Mucosa of rectum (tissue), 2 donors: ENCODE data around the gene ATP11A.

ENCODE experiments used
- H3K27ac ChIP-seq, 2 donors: one replicate each; pipeline ENCODE4 v1.7.0; 2013; ENCODE audit warnings: inconsistent platforms in 2 of 2, low read depth in 2 of 2, low read length in 2 of 2
- H3K27me3 ChIP-seq, 2 donors: one replicate each; pipeline ENCODE4 v1.7.0; 2013; ENCODE audit warnings: low read length in 2 of 2; ENCODE audit not compliant: control insufficient read depth in 2 of 2, insufficient read depth in 2 of 2
- H3K36me3 ChIP-seq, 2 donors: one replicate each; pipeline ENCODE4 v1.7.0; 2013; ENCODE audit warnings: low read length in 2 of 2; ENCODE audit not compliant: control insufficient read depth in 2 of 2, insufficient read depth in 2 of 2
- H3K4me1 ChIP-seq, 2 donors: one replicate each; pipeline ENCODE4 v1.7.0; 2013; ENCODE audit warnings: low read length in 2 of 2, mild to moderate bottlenecking in 1 of 2; ENCODE audit not compliant: control insufficient read depth in 2 of 2, insufficient read depth in 2 of 2
- H3K4me3 ChIP-seq, 2 donors: one replicate each; pipeline ENCODE4 v1.7.0; 2013; ENCODE audit warnings: low read length in 2 of 2
- H3K9ac ChIP-seq, 2 donors: one replicate each; pipeline ENCODE4 v1.7.0; 2013; ENCODE audit warnings: low read length in 2 of 2, low read depth in 1 of 2, mild to moderate bottlenecking in 1 of 2
- H3K9me3 ChIP-seq, 2 donors: one replicate each; pipeline ENCODE4 v1.7.0; 2013; ENCODE audit warnings: low read length in 2 of 2; ENCODE audit not compliant: control insufficient read depth in 2 of 2
- donor health status: healthy.
- donor health status: Normal muscosa, but diverticular disease.

The ATP11A gene

DNA sequence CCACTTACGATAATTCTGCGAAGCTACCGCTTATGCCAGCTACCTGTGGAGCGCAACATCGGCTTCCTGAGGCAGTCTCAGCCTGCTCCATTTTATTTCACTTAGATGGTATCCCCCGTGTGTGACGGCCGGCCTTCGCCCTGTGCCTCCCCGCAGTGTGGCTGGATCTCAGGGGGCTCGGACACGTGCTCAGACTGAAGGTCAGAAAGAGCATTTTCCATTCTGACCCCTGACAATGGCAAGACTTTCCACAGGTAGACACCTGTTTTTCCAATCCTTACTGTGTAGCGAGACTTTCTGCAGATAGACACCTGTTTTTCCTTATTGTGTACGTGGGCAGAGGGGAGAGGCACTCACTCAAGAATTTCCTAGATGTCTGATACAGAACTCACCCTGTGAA lies 52.7 kb downstream of the ATP11A start:
- Histone ChIP-seq H3K4me1 (no peaks in the 10 kb centered on the region), H3K9ac (no peak overlapping the region), H3K27ac (no peak overlapping the region), H3K9me3 (no peaks in the 10 kb centered on the region), H3K36me3 (no peaks in the 10 kb centered on the region), H3K27me3 (no peaks in the 10 kb centered on the region), H3K4me3 (no peak overlapping the region)

DNA sequence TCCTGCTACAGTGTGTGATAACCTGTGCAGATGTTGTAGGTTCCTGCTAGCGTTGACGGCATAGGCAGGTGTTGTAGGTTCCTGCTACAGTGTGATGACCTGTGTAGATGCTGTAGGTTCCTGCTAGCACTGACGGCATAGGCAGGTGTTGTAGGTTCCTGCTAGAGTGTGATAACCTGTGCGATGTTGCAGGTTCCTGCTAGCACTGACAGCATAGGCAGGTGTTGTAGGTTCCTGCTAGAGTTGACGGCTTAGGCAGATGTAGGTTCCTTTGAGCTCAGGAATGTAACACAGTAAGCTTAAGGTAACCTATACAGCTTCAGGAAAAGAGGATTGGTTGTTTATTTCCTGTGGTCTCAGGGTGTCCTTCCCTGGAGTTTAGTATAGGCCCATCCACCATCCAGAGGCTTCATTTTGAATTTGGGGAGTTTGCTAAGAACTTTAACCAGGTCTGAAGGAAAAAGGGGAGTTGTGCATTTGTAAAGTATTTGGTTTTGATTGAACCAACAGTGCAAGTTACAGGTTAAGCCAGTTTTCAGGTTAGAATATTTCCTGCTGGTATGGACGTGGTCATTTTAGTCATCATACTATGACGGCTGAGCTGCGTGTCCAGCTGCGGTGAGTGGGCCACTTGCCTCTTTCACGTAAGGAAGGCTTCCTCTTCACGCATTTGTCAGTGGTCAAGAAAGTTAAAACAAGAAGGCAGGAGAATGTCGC lies 53.8 kb downstream of the ATP11A start:
- Histone ChIP-seq H3K4me1 (no peaks in the 10 kb centered on the region), H3K9ac (no peak overlapping the region), H3K27ac (no peak overlapping the region)

DNA sequence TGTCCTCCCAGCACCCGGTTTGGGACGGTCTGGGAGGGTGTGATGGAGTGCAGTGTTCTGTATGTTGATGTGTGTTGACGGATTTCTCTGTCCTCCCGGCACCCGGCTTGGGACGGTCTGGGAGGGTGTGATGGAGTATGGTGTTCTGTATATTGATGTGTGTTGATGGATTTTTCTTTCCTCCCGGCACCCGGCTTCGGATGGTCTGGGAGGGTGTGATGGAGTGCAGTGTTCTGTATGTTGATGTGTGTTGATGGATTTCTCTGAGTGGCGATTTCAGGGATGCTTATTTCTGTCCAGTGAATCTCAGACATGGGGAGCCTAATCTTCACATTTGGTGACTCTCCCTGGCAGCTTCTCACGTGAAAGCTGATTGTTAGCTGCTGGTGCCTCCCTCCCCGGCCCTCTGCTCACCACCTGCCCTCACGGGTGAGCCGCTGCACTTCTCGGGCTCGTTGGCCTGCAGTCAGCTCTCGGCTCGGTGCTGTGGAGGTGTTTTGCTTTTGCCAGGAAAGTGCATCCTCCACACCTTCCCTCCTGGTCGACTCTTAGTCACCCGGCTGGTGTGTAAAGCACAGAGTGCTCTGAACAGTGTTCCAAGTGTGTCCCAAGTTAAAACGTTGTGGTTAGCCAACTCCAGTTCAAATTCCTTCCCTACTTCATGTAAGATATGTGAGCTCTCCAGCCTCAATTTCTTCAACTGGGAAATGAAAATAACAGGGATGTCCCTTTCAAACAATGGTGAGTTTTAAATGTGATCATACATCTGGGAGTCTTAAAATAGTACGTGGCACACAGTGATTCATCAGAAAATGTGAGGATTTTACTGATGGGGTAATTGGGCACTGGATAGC lies 54.6 kb downstream of the ATP11A start:
- Histone ChIP-seq H3K4me1 (no peaks in the 10 kb centered on the region), H3K9me3 (no peaks in the 10 kb centered on the region), H3K4me3 (no peak overlapping the region), H3K36me3 (no peaks in the 10 kb centered on the region), H3K27me3 (no peaks in the 10 kb centered on the region), H3K27ac (no peak overlapping the region), H3K9ac (no peak overlapping the region)

More for the DNA sequence above, 53.8 kb downstream of the ATP11A start:
- no peaks in the 10 kb centered on the region for H3K36me3 ChIP-seq
- no peaks in the 10 kb centered on the region for H3K27me3 ChIP-seq
- no peaks in the 10 kb centered on the region for H3K9me3 ChIP-seq
- H3K4me3 ChIP-seq = no peak overlapping the region

DNA sequence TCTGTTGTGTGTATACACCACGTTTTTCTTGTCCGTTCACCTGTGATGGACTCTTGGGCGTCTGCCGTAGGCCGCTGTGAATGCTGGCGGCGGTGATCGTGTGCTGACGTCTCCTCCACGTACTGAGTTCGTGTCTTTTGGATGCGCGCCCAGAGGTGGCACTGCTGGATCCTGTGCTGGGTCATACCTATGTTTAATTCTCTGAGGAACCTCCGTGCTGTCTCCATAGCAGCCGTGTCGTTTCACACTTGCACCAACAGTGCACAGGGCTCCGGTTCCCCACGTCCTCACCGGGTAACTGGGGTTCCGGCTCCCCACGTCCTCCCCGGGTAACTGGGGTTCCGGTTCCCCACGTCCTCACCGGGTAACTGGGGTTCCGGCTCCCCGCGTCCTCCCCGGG lies 56.2 kb downstream of the ATP11A start:
- Histone ChIP-seq H3K9me3 (no peaks in the 10 kb centered on the region), H3K36me3 (no peaks in the 10 kb centered on the region), H3K4me3 (no peak overlapping the region), H3K27me3 (no peaks in the 10 kb centered on the region), H3K9ac (no peak overlapping the region), H3K4me1 (no peaks in the 10 kb centered on the region), H3K27ac (no peak overlapping the region)

GRCh38 chr13:112747256-112747655 lies 57.4 kb downstream of the ATP11A start:
- no peak overlapping the region for H3K4me3 ChIP-seq
- no peaks in the 10 kb centered on the region for H3K27me3 ChIP-seq
- H3K27ac ChIP-seq = no peak overlapping the region
- no peaks in the 10 kb centered on the region for H3K36me3 ChIP-seq
- no peak overlapping the region for H3K9ac ChIP-seq
- H3K9me3 ChIP-seq = no peaks in the 10 kb centered on the region
- no peaks in the 10 kb centered on the region for H3K4me1 ChIP-seq

- Histone ChIP-seq H3K36me3 (no peaks in the 10 kb centered on the region), H3K4me3 (no peak overlapping the region), H3K9ac (no peak overlapping the region), H3K9me3 (no peaks in the 10 kb centered on the region), H3K4me1 (no peaks in the 10 kb centered on the region), H3K27ac (no peak overlapping the region), H3K27me3 (no peaks in the 10 kb centered on the region)
These were observed 59.3 kb downstream of the ATP11A start for GRCh38 chr13:112748947-112749735.

DNA sequence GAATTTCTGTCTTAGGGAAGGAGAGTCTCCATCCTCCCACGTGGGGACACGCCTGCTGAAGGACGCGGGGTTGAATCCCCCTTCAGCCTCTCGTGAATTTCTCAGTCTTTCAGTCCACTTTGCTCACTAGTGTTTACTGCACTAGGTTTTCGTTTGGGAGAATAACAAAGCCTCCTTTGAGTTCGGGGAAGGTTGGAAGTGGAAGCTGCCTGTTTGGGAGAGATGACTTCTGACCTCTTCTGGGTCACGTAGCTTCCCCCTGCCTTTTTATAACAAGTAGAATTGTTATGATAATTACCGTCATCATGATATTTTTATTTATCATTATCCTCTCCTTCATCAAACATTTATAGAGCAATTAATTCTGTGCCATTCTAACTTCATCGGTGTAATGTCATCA lies 60.7 kb downstream of the ATP11A start:
- no peaks in the 10 kb centered on the region for H3K9me3 ChIP-seq
- no peaks in the 10 kb centered on the region for H3K4me1 ChIP-seq
- H3K9ac ChIP-seq = no peak overlapping the region
- no peak overlapping the region for H3K27ac ChIP-seq
- H3K27me3 ChIP-seq = no peaks in the 10 kb centered on the region
- H3K36me3 ChIP-seq = no peaks in the 10 kb centered on the region
- no peak overlapping the region for H3K4me3 ChIP-seq

DNA sequence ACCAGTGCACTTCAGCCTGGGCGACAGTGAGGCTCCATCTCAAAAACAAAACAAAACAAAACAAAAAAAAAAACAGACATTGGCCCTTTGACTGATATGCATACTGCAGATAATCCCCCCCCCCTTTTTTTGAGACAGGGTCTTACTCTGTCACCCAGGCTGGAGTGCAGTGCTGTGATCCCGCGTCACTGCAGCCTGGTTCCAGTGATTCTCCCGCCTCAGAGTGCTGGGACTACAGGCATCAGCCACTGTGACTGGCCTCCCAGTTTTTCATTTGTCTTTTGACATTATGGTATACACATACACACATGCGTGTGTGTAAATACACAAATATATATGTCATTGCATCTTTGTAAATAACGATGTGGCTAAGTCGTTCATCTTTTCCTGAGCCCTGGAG lies 61.8 kb downstream of the ATP11A start:
- Histone ChIP-seq H3K27me3 (no peaks in the 10 kb centered on the region), H3K9me3 (no peaks in the 10 kb centered on the region), H3K4me1 (no peaks in the 10 kb centered on the region), H3K36me3 (no peaks in the 10 kb centered on the region), H3K4me3 (no peak overlapping the region), H3K9ac (no peak overlapping the region), H3K27ac (no peak overlapping the region)

DNA sequence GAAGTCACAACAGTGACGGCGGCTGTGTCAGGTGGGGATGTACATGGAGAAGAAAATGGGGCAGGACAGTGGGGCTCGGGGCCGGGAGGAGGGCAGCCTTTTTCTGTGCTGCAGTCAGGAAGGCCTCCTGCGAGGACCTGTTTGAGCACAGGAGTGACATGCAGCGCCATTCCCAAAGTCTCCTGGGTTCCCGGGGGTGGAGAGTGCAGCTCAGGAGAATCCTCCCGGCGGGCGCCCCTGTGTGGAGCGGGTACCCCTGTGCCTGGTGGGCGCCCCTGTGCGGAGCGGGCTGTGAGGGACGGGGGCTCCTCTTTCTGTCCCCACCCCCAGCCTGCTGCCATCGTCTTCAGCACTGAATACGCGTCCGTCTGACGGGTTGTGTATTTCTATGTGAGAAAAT lies 62.4 kb downstream of the ATP11A start:
- no peaks in the 10 kb centered on the region for H3K4me1 ChIP-seq
- H3K36me3 ChIP-seq = no peaks in the 10 kb centered on the region
- no peaks in the 10 kb centered on the region for H3K9me3 ChIP-seq
- H3K27ac ChIP-seq = no peak overlapping the region
- no peak overlapping the region for H3K9ac ChIP-seq
- H3K4me3 ChIP-seq = no peak overlapping the region
- H3K27me3 ChIP-seq = no peaks in the 10 kb centered on the region
